DND-41 (cell line): ENCODE data around the gene ERCC6L2.

Experiments
- ATAC-seq: fragments of 200-7000 bp; cut with Tn5 transposase; 3 replicates; pipeline ENCODE4 v1.9.1; 2021; ENCODE audit warnings: low read depth; ENCODE audit not compliant: insufficient read depth
- DNase-seq: peaks from one replicate; pipeline ENCODE4 v3.0.0-alpha.2; 2020
- H2AFZ ChIP-seq: 2 replicates; pipeline ENCODE4 v1.6.0; 2012; ENCODE audit warnings: low read depth, low read length
- H3K27ac ChIP-seq: 2 replicates; pipeline ENCODE4 v1.5.1; 2012; ENCODE audit warnings: low read length, inconsistent platforms
- H3K27me3 ChIP-seq: fragments of 200-600 bp; sonication (generic); 2 replicates; pipeline ENCODE4 v1.6.0; 2012; ENCODE audit warnings: low read length, mild to moderate bottlenecking, inconsistent platforms; ENCODE audit not compliant: insufficient read depth, poor library complexity
- H3K36me3 ChIP-seq: 2 replicates; pipeline ENCODE4 v1.5.1; 2012; ENCODE audit warnings: low read length, inconsistent platforms; ENCODE audit not compliant: insufficient read depth
- H3K4me1 ChIP-seq: 2 replicates; pipeline ENCODE4 v1.5.1; 2012; ENCODE audit warnings: mild to moderate bottlenecking, low read length; ENCODE audit not compliant: insufficient read depth
- H3K4me2 ChIP-seq: 2 replicates; pipeline ENCODE4 v1.6.0; 2012; ENCODE audit warnings: mild to moderate bottlenecking, moderate library complexity, low read length, inconsistent platforms; ENCODE audit not compliant: insufficient read depth
- H3K4me3 ChIP-seq, 2 experiments: fragments of 200-600 bp in 1 of 2; shearing (Covaris generic) in 1 of 2; 2 replicates each; pipeline ENCODE4 v1.5.1; 2012 to 2016; ENCODE audit warnings: inconsistent platforms in 2 of 2, low read length in 2 of 2, mild to moderate bottlenecking in 2 of 2, low read depth in 1 of 2, moderate library complexity in 1 of 2
- H3K79me2 ChIP-seq: 2 replicates; pipeline ENCODE4 v1.6.0; 2012; ENCODE audit warnings: low read length, inconsistent platforms; ENCODE audit not compliant: insufficient read depth
- H3K9ac ChIP-seq: 2 replicates; pipeline ENCODE4 v1.6.0; 2012; ENCODE audit warnings: low read depth, mild to moderate bottlenecking, inconsistent platforms, low read length, moderate library complexity
- H3K9me3 ChIP-seq: 2 replicates; pipeline ENCODE4 v1.5.1; 2012; ENCODE audit warnings: low read length, moderate library complexity, mild to moderate bottlenecking, inconsistent platforms; ENCODE audit not compliant: insufficient read depth, severe bottlenecking
- H4K20me1 ChIP-seq: 2 replicates; pipeline ENCODE4 v1.6.0; 2012; ENCODE audit warnings: low read length; ENCODE audit not compliant: insufficient read depth
- EZH2 ChIP-seq: IDR thresholded peaks from 3 replicates; pipeline ENCODE4 v1.6.1; 2012; ENCODE audit warnings: borderline replicate concordance, low read depth, mild to moderate bottlenecking, moderate library complexity, low read length, inconsistent platforms; ENCODE audit not compliant: severe bottlenecking
- TF ChIP-seq, protein P1 (sequence below): IDR thresholded peaks from 2 replicates; pipeline ENCODE4 v1.5.1; 2012; ENCODE audit warnings: borderline replicate concordance, low read length, moderate library complexity, mild to moderate bottlenecking; ENCODE audit not compliant: poor library complexity, severe bottlenecking; ENCODE audit errors: extremely low read depth

The ERCC6L2 gene

DNA sequence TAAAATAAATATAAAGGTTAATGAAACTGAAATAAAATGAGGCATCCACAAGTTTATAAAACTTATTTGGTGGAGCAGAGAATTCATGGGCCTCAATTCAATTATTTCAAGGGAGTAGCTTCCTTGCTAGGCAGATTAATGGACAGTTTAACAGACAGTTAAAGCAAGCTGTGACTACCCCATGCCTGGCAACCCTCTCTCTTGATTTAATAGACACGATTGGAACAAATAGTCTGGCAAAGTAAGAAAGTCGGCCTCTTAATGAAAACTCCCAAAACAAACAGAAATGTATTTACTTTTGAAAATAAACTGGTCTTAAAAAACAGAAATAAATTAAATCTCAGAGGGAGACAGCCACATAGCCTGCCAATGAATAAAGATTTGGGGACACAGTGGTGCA lies 40.1 kb upstream of the ERCC6L2 start:
- H3K27ac ChIP-seq: no peak overlapping the region
- H3K4me2 ChIP-seq: no peak overlapping the region
- H3K9me3 ChIP-seq: no peaks in the 10 kb centered on the region
- H2AFZ ChIP-seq: no peak overlapping the region
- no peaks in the 10 kb centered on the region for H4K20me1 ChIP-seq
- H3K4me1 ChIP-seq: no peaks in the 10 kb centered on the region
- no peaks in the 10 kb centered on the region for H3K36me3 ChIP-seq
- H3K4me3 ChIP-seq: no peak overlapping the region
- no peak for DNase-seq
- no peaks in the 10 kb centered on the region for H3K27me3 ChIP-seq
- no peak overlapping the region for H3K9ac ChIP-seq
- TF ChIP-seq, protein P1, sequence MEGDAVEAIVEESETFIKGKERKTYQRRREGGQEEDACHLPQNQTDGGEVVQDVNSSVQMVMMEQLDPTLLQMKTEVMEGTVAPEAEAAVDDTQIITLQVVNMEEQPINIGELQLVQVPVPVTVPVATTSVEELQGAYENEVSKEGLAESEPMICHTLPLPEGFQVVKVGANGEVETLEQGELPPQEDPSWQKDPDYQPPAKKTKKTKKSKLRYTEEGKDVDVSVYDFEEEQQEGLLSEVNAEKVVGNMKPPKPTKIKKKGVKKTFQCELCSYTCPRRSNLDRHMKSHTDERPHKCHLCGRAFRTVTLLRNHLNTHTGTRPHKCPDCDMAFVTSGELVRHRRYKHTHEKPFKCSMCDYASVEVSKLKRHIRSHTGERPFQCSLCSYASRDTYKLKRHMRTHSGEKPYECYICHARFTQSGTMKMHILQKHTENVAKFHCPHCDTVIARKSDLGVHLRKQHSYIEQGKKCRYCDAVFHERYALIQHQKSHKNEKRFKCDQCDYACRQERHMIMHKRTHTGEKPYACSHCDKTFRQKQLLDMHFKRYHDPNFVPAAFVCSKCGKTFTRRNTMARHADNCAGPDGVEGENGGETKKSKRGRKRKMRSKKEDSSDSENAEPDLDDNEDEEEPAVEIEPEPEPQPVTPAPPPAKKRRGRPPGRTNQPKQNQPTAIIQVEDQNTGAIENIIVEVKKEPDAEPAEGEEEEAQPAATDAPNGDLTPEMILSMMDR: no peak
- no peak for TF ChIP-seq EZH2
- ATAC-seq: no peak
- no peaks in the 10 kb centered on the region for H3K79me2 ChIP-seq

DNA sequence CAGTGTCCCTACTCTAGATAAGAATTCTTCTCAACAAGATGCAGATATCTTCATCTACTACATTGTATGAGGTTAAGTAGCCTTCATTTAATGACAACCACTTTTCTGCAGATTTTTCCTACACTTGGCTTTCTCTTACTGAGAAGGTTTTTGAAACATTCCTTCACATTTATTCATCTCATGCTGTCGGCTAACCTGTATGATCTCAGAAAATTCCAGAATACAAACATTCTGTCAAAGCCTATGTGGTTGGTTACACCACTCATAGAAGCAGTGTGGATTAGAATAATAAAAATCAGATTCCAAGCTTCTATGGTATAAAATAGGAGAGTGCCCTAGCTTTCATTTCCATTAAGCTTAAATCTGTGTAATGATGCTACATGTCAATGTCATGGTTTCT lies 39.4 kb upstream of the ERCC6L2 start:
- Histone ChIP-seq H3K36me3 (no peaks in the 10 kb centered on the region), H3K27me3 (no peaks in the 10 kb centered on the region), H3K4me1 (no peaks in the 10 kb centered on the region), H3K9ac (no peak overlapping the region), H3K27ac (no peak overlapping the region), H3K4me2 (no peak overlapping the region), H4K20me1 (no peaks in the 10 kb centered on the region), H3K4me3 (no peak overlapping the region), H2AFZ (no peak overlapping the region), H3K79me2 (no peaks in the 10 kb centered on the region), H3K9me3 (no peaks in the 10 kb centered on the region)
- ATAC-seq (no peak), DNase-seq (no peak)
- TF ChIP-seq, protein P1: no peak
- no peak for TF ChIP-seq EZH2

DNA sequence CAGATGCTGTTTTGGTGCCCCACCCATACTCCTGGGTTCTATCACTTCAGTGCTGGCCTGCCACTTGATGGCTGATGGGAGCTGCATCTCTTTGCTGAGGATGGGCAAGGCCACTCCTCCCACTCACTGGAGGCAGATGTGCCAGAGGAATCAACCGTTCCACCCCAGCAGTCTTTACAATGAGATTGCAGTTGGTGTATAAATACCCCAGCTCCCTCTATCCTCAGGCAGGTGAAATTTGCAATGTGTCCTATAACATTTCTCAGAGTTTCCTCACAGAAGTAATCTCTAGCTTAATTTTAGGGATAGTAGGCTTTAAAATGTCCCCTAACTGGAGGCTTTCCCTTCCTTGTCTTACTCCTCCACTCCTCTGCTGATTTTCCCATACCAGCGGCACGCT lies 36.5 kb upstream of the ERCC6L2 start:
- no peaks in the 10 kb centered on the region for H3K4me1 ChIP-seq
- no peak overlapping the region for H3K27ac ChIP-seq
- H3K4me2 ChIP-seq: no peak overlapping the region
- H3K9ac ChIP-seq: no peak overlapping the region
- H3K79me2 ChIP-seq: no peaks in the 10 kb centered on the region
- TF ChIP-seq EZH2: no peak
- TF ChIP-seq, protein P1: no peak
- no peaks in the 10 kb centered on the region for H3K36me3 ChIP-seq
- no peak overlapping the region for H2AFZ ChIP-seq
- H3K4me3 ChIP-seq: no peak overlapping the region
- H3K9me3 ChIP-seq: no peaks in the 10 kb centered on the region
- ATAC-seq: no peak
- DNase-seq: no peak
- H4K20me1 ChIP-seq: no peaks in the 10 kb centered on the region
- H3K27me3 ChIP-seq: no peaks in the 10 kb centered on the region

DNA sequence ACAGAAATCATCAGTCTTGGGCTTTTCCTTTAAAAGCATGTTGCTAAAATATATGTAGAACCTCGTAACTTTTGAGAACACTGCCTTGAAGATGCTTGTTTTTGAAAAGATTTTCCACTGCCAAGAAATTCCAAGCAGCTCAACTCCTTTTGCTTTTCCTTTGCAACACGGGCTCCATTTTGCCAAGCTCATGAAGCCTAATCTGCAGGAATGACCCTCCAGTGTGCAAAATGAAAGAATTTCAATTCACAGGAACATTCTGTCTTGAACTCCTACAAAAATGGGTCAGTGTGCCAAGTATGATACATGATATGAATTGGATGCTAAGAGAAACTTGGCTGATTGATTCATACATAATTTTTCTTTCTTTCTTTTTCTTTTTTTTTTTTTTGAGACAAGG lies 35.4 kb upstream of the ERCC6L2 start:
- H3K4me3 ChIP-seq: no peak overlapping the region
- TF ChIP-seq EZH2: no peak
- TF ChIP-seq, protein P1: no peak
- no peak for ATAC-seq
- no peak for DNase-seq
- H2AFZ ChIP-seq: no peak overlapping the region
- H4K20me1 ChIP-seq: no peaks in the 10 kb centered on the region
- H3K79me2 ChIP-seq: no peaks in the 10 kb centered on the region
- no peak overlapping the region for H3K9ac ChIP-seq
- no peaks in the 10 kb centered on the region for H3K36me3 ChIP-seq
- no peaks in the 10 kb centered on the region for H3K9me3 ChIP-seq
- no peaks in the 10 kb centered on the region for H3K27me3 ChIP-seq
- H3K4me2 ChIP-seq: no peak overlapping the region
- H3K27ac ChIP-seq: no peak overlapping the region
- H3K4me1 ChIP-seq: no peaks in the 10 kb centered on the region
